HG02588 (cell line): ENCODE results near the gene NSD2.
A peak's percentile ranks its signal among the peaks of the same experiment; 100 is the strongest.

ENCODE experiments used
- ATAC-seq: cut with Tn5 transposase; IDR thresholded peaks from one replicate; pipeline ENCODE4 v1.9.1; 2021; ENCODE audit warnings: mild to moderate bottlenecking, moderate library complexity; ENCODE audit not compliant: unreplicated experiment

Gene NSD2

GRCh38 chr4:1863297-1864033 lies 7.7 kb upstream of the NSD2 start:
- ATAC-seq = no peak

- ATAC-seq = no peak
These were observed 6.9 kb upstream of the NSD2 start for GRCh38 chr4:1864076-1865008.

- ATAC-seq = no peak
These were observed 5.0 kb upstream of the NSD2 start for GRCh38 chr4:1866189-1866661.

- ATAC-seq = no peak
These were observed 2.9 kb upstream of the NSD2 start for GRCh38 chr4:1868293-1868692.

GRCh38 chr4:1868912-1869311 lies 2.3 kb upstream of the NSD2 start:
- ATAC-seq = no peak

GRCh38 chr4:1869530-1870327 lies 1.5 kb upstream of the NSD2 start:
- ATAC-seq = peak; percentile 2

GRCh38 chr4:1870328-1870577 lies 940 bp upstream of the NSD2 start:
- peak; percentile 39 for ATAC-seq

- ATAC-seq = peak; percentile 7
These were observed 353 bp downstream of the NSD2 start for GRCh38 chr4:1871471-1872021.

- no peak for ATAC-seq
These were observed 1.7 kb downstream of the NSD2 start for GRCh38 chr4:1872870-1873269.

GRCh38 chr4:1873291-1873690 lies 2.1 kb downstream of the NSD2 start:
- no peak for ATAC-seq

GRCh38 chr4:1873776-1874175 lies 2.6 kb downstream of the NSD2 start:
- no peak for ATAC-seq

- ATAC-seq = no peak
These were observed 3.0 kb downstream of the NSD2 start for GRCh38 chr4:1874201-1874600.

GRCh38 chr4:1879485-1879884 lies 8.3 kb downstream of the NSD2 start:
- ATAC-seq = no peak

- ATAC-seq = no peak
These were observed 9.1 kb downstream of the NSD2 start for GRCh38 chr4:1880332-1880731.

GRCh38 chr4:1882850-1883271 lies 11.7 kb downstream of the NSD2 start:
- ATAC-seq = no peak

GRCh38 chr4:1883583-1883982 lies 12.4 kb downstream of the NSD2 start:
- no peak for ATAC-seq

GRCh38 chr4:1885414-1885813 lies 14.2 kb downstream of the NSD2 start:
- ATAC-seq = no peak

GRCh38 chr4:1887052-1887451 lies 15.9 kb downstream of the NSD2 start:
- ATAC-seq = no peak

- ATAC-seq = no peak
These were observed 19.9 kb downstream of the NSD2 start for GRCh38 chr4:1890979-1891570.

GRCh38 chr4:1895971-1896657 lies 24.9 kb downstream of the NSD2 start:
- no peak for ATAC-seq
